ENCODE data around the gene FCN1.

Gene FCN1

DNA sequence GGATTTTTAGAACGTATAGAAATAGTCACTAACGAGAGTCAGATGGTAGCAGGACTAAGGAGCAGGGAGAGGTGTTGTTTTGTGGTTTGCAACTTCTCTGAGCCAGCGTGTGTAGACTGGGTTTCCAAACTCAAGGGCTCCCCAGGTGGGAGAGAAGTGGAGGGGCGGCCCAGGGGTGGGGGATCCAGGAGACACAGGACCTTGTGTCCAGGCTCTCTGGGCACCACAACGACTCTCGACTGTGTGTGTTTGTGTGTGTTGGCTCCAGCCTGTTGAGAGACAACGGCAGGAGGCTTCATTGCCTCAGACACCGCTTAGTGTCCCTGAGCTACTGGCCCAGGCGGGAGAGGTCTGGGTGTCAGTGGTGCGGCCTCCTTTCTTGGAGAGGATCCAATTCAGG, 934 bp upstream of the FCN1 start:
- no peaks in the 10 kb centered on the region for H3K9me2 ChIP-seq (replicated peaks; ENCODE audit: low read depth, low read length)
- no peak overlapping the region for H2AFZ ChIP-seq (ENCODE audit: low read length)
- no peak overlapping the region for H3K4me2 ChIP-seq (ENCODE audit: low read depth, low read length, poor library complexity, severe bottlenecking)
- no peaks in the 10 kb centered on the region for H4K20me1 ChIP-seq (ENCODE audit: insufficient read depth, low read length, poor library complexity, severe bottlenecking)
- H3K9me3 ChIP-seq (ENCODE audit: insufficient read depth, low read depth, low read length): peaks cover 14% of the 10 kb centered on the region; the same call in 1 of the 2 replicates
- H3K4me1 ChIP-seq (ENCODE audit: insufficient read depth, low read length, poor library complexity, severe bottlenecking): peaks cover 6% of the 10 kb centered on the region
- no peak overlapping the region for H3K4me3 ChIP-seq (ENCODE audit: low read length, poor library complexity, severe bottlenecking)
- no peaks in the 10 kb centered on the region for H3K27me3 ChIP-seq (ENCODE audit: insufficient read depth, low read length, poor library complexity, severe bottlenecking)
- H3K79me2 ChIP-seq (ENCODE audit: insufficient read depth, low read length): no peaks in the 10 kb centered on the region
- no peaks in the 10 kb centered on the region for H3K36me3 ChIP-seq (ENCODE audit: insufficient read depth, low read length)
- no peaks in the 10 kb centered on the region for H3F3A ChIP-seq (ENCODE audit: low read depth)
- no peak overlapping the region for H3K9ac ChIP-seq (ENCODE audit: low read depth, low read length, poor library complexity, severe bottlenecking)
- TF ChIP-seq, protein P1, sequence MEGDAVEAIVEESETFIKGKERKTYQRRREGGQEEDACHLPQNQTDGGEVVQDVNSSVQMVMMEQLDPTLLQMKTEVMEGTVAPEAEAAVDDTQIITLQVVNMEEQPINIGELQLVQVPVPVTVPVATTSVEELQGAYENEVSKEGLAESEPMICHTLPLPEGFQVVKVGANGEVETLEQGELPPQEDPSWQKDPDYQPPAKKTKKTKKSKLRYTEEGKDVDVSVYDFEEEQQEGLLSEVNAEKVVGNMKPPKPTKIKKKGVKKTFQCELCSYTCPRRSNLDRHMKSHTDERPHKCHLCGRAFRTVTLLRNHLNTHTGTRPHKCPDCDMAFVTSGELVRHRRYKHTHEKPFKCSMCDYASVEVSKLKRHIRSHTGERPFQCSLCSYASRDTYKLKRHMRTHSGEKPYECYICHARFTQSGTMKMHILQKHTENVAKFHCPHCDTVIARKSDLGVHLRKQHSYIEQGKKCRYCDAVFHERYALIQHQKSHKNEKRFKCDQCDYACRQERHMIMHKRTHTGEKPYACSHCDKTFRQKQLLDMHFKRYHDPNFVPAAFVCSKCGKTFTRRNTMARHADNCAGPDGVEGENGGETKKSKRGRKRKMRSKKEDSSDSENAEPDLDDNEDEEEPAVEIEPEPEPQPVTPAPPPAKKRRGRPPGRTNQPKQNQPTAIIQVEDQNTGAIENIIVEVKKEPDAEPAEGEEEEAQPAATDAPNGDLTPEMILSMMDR (conservative IDR thresholded peaks at IDR 0.05; ENCODE audit: low read length): no peak
- TF ChIP-seq EZH2phosphoT487 (IDR thresholded peaks at IDR 0.05; ENCODE audit: borderline replicate concordance): no peak

DNA sequence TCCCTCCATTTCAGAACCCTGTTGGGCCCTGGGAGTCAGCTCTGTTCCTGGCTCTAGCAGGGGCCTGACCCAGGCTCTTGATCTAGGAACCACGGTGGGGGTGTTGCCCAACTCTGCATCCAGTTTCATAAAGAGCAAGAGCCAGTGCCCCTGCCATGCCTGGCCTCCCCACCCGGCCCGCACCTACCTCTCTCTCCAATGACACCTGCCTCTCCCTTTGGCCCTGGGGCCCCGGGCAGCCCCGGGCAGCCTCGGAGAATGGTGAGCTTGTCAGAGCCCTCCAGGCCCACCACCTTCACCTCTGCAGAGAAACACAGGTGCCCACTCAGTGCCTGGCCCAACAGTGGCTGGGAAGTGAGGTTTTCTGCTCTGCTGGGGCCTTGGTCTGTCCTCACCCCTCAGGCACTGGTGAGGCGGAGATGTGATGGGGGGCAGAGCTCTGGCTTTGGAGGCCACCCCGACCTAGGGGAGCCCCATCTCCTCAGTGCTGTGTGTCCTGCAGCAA, 1.5 kb downstream of the FCN1 start:
- H3K4me1 ChIP-seq (ENCODE audit: insufficient read depth, low read length, poor library complexity, severe bottlenecking): peaks cover 6% of the 10 kb centered on the region
- no peaks in the 10 kb centered on the region for H3K79me2 ChIP-seq (ENCODE audit: insufficient read depth, low read length)
- no peaks in the 10 kb centered on the region for H4K20me1 ChIP-seq (ENCODE audit: insufficient read depth, low read length, poor library complexity, severe bottlenecking)
- H3K4me3 ChIP-seq (ENCODE audit: low read length, poor library complexity, severe bottlenecking): no peak overlapping the region
- H2AFZ ChIP-seq (ENCODE audit: low read length): no peak overlapping the region
- H3K4me2 ChIP-seq (ENCODE audit: low read depth, low read length, poor library complexity, severe bottlenecking): no peak overlapping the region
- peaks cover 14% of the 10 kb centered on the region; the same call in 1 of the 2 replicates for H3K9me3 ChIP-seq (ENCODE audit: insufficient read depth, low read depth, low read length)
- no peaks in the 10 kb centered on the region for H3F3A ChIP-seq (ENCODE audit: low read depth)
- no peaks in the 10 kb centered on the region for H3K9me2 ChIP-seq (replicated peaks; ENCODE audit: low read depth, low read length)
- no peaks in the 10 kb centered on the region for H3K36me3 ChIP-seq (ENCODE audit: insufficient read depth, low read length)
- H3K9ac ChIP-seq (ENCODE audit: low read depth, low read length, poor library complexity, severe bottlenecking): no peak overlapping the region
- TF ChIP-seq, protein P1 (conservative IDR thresholded peaks at IDR 0.05; ENCODE audit: low read length): no peak
- no peak for TF ChIP-seq EZH2phosphoT487 (IDR thresholded peaks at IDR 0.05; ENCODE audit: borderline replicate concordance)
- no peaks in the 10 kb centered on the region for H3K27me3 ChIP-seq (ENCODE audit: insufficient read depth, low read length, poor library complexity, severe bottlenecking)

DNA sequence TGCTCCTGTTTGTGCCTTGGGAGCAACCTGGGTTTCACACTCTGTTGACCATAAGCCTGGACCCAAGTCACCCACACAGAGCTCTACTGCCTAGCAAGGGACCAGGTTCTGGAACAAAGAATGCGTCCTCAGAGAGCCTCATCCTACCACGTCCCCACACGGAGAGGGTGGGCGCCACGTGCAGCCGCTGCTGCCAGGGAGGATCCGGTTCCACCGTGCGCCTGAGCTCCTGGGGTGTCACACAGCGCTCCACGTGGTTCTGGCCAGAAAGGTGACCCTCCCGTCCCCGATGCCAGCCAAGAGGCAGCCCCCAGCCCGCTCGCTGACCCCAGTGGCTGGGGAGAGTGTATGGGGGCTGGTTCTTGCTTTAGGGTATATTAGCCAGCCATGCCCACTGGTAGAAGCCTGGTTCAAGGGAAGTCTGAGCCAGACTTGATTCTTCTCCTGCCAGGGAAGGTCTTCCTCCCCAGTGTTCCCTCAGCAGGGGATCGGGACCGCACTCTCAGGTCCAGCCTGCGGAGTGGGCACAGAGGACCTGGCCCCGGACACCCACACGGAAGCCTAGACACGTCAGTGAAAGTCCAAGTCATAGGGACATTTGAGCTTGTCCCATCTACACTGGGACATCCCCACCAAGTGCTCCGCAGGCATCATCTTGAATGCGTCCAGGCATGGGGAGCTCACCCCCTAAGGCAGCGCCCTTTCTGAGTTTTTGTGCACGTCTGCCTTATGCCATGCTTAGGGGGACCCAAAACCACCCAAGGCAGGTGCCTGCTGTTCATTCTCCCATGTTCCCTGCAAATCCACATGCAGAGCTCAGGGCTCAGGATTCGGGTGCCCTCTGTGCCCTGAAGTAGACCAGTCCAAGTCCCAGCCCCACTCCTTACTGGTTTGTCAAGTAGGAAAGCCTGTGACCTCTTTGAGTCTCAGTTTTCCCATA, 2.4 kb downstream of the FCN1 start:
- Histone ChIP-seq H3K9me2 (replicated peaks; ENCODE audit: low read depth, low read length) (no peaks in the 10 kb centered on the region), H3F3A (ENCODE audit: low read depth) (no peaks in the 10 kb centered on the region), H3K9ac (ENCODE audit: low read depth, low read length, poor library complexity, severe bottlenecking) (no peak overlapping the region), H2AFZ (ENCODE audit: low read length) (no peak overlapping the region), H4K20me1 (ENCODE audit: insufficient read depth, low read length, poor library complexity, severe bottlenecking) (no peaks in the 10 kb centered on the region), H3K4me1 (ENCODE audit: insufficient read depth, low read length, poor library complexity, severe bottlenecking) (peaks cover 6% of the 10 kb centered on the region), H3K4me3 (ENCODE audit: low read length, poor library complexity, severe bottlenecking) (no peak overlapping the region), H3K36me3 (ENCODE audit: insufficient read depth, low read length) (no peaks in the 10 kb centered on the region), H3K79me2 (ENCODE audit: insufficient read depth, low read length) (no peaks in the 10 kb centered on the region), H3K4me2 (ENCODE audit: low read depth, low read length, poor library complexity, severe bottlenecking) (no peak overlapping the region), H3K27me3 (ENCODE audit: insufficient read depth, low read length, poor library complexity, severe bottlenecking) (no peaks in the 10 kb centered on the region), H3K9me3 (ENCODE audit: insufficient read depth, low read depth, low read length) (peaks cover 14% of the 10 kb centered on the region; the same call in 1 of the 2 replicates)
- no peak for TF ChIP-seq EZH2phosphoT487 (IDR thresholded peaks at IDR 0.05; ENCODE audit: borderline replicate concordance)
- TF ChIP-seq, protein P1 (conservative IDR thresholded peaks at IDR 0.05; ENCODE audit: low read length): no peak

All from Loucy (cell line).